HepG2 (cell line): ENCODE measurements around the gene PIAS1. TPM values are rescaled to one million over a fixed set of nuclear protein-coding genes. Genes with fewer than 3 reads are reported as not detected.

Experiments
- AGO2 ChIP-seq: fragments of 200-400 bp; formaldehyde crosslinking; optimal IDR thresholded peaks from 2 replicates; pipeline ENCODE3; 2017; ENCODE audit warnings: mild to moderate bottlenecking, low read depth, low read length, moderate library complexity
- CC2D1A ChIP-seq: sonication (generic); formaldehyde crosslinking; IDR thresholded peaks from 2 replicates; pipeline ENCODE4 v1.8.1; 2023; ENCODE audit warnings: mild to moderate bottlenecking, missing genetic modification reagents
- HNRNPL ChIP-seq: fragments of 200-400 bp; formaldehyde crosslinking; IDR thresholded peaks from 2 replicates; pipeline ENCODE4 v1.6.1; 2017; ENCODE audit warnings: mild to moderate bottlenecking, low read depth, low read length
- SATB2 ChIP-seq: sonication (generic); formaldehyde crosslinking; IDR thresholded peaks from 2 replicates; pipeline ENCODE4 v1.5.0; 2020; ENCODE audit warnings: missing genetic modification reagents
- SMAD3 ChIP-seq: sonication (generic); formaldehyde crosslinking; IDR thresholded peaks from 2 replicates; pipeline ENCODE4 v1.4.0; 2020; ENCODE audit warnings: missing genetic modification reagents
- ZNF337 ChIP-seq: sonication (generic); formaldehyde crosslinking; IDR thresholded peaks from 2 replicates; pipeline ENCODE4 v1.5.1; 2020; ENCODE audit warnings: missing genetic modification reagents, low read depth, mild to moderate bottlenecking, borderline replicate concordance
- ZNF430 ChIP-seq: sonication (generic); formaldehyde crosslinking; IDR thresholded peaks from 2 replicates; pipeline ENCODE4 v1.9.0; 2021; ENCODE audit warnings: mild to moderate bottlenecking, missing genetic modification reagents
- ZNF460 ChIP-seq: sonication (generic); formaldehyde crosslinking; IDR thresholded peaks from 2 replicates; pipeline ENCODE4 v1.5.1; 2020; ENCODE audit warnings: missing genetic modification reagents, mild to moderate bottlenecking, borderline replicate concordance
- ZNF569 ChIP-seq: sonication (generic); formaldehyde crosslinking; IDR thresholded peaks from 2 replicates; pipeline ENCODE4 v1.5.0; 2020; ENCODE audit warnings: mild to moderate bottlenecking, missing genetic modification reagents, moderate library complexity, borderline replicate concordance
- ZNF709 ChIP-seq: sonication (generic); formaldehyde crosslinking; IDR thresholded peaks from 2 replicates; pipeline ENCODE4 v1.5.0; 2020; ENCODE audit warnings: mild to moderate bottlenecking, missing genetic modification reagents
- polyA plus RNA-seq, 8 experiments: library from polyadenylated mRNA; depleted of rRNA in 3 of 8; stranded (reverse) in 7 of 8; unstranded in 1 of 8; fragments of >200 nt; fragmentation: Illumina TruSeq in 4 of 8; extraction: Trizol in 4 of 8; gene quantifications; 2 replicates each; pipeline versions ENCODE4 v1.2.1 to v1.2.3, GENCODE V29; 2011 to 2016; ENCODE audit warnings: low read depth in 4 of 8, missing spikeins in 1 of 8, mixed read lengths in 1 of 8; ENCODE audit not compliant: insufficient read depth in 1 of 8
- total RNA-seq, 5 experiments: library from RNA; depleted of rRNA; stranded (reverse); fragments of >200 nt; fragmentation: Illumina TruSeq; extraction: Trizol; gene quantifications; 2 replicates each; pipeline ENCODE4 v1.2.3, GENCODE V29; 2016; ENCODE audit warnings: low read depth in 1 of 5
- TF ChIP-seq, protein P1 (sequence below): sonication (generic); formaldehyde crosslinking; IDR thresholded peaks from 2 replicates; pipeline ENCODE4 v1.4.0; 2020; ENCODE audit warnings: missing genetic modification reagents, mild to moderate bottlenecking, borderline replicate concordance
- TF ChIP-seq, protein P2 (sequence below): sonication (generic); formaldehyde crosslinking; IDR thresholded peaks from 2 replicates; pipeline ENCODE4 v1.5.1; 2020; ENCODE audit warnings: mild to moderate bottlenecking, missing genetic modification reagents, borderline replicate concordance
- TF ChIP-seq, protein P3 (sequence below): sonication (generic); formaldehyde crosslinking; IDR thresholded peaks from 2 replicates; pipeline ENCODE4 v1.4.0; 2020; ENCODE audit warnings: missing genetic modification reagents, borderline replicate concordance
- TF ChIP-seq, protein P4 (sequence below): sonication (generic); formaldehyde crosslinking; IDR thresholded peaks from 2 replicates; pipeline ENCODE4 v1.4.0; 2020; ENCODE audit warnings: missing genetic modification reagents, mild to moderate bottlenecking, borderline replicate concordance

The PIAS1 gene
- total and polyA plus RNA-seq, 2 of the 13 experiments (the other 11 are each of a cell fraction or from before 2014, with no cell fraction given) = 20.7 to 33.7 TPM

DNA sequence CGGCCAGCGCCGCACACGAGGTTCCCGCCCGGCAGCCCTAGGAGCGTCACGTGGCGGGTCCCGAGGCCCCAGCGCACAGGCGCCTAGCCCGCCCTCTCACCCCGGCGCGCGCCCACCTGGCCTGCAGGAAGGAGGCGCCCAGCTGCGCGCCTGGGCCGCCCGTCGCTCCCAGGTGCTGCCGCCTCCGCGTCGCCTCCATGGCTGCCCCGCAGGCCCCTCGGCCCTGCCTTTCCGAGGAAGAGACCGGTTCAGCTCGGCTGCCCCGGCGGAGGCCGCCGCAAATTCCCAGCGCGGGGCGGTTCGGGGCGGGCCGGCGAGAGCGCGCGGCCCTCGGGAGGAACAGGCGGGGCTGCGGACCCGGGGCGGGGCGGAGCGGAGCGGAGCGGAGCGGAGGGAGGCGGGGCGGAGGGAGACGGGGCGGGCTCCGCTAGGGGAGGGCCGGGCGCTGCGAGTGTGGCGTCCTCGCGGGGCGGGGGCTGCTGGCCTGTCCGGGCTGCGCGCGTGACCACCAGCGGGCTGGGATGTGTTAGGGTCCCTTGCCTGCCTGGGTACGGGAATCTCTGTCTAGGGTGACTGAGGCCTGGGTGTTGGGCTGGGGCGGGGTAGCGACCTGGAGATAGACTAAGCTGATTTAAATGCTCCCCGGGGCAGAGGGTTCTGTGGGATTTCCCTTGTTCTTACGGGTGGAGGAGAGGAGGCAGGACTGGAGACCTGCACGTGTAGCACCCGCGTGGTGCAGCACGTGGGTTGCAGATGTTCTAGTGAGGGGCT is 175.5 kb downstream of the PIAS1 start, which contains the start of gene CLN6 (continued):
- TF ChIP-seq, protein P1, sequence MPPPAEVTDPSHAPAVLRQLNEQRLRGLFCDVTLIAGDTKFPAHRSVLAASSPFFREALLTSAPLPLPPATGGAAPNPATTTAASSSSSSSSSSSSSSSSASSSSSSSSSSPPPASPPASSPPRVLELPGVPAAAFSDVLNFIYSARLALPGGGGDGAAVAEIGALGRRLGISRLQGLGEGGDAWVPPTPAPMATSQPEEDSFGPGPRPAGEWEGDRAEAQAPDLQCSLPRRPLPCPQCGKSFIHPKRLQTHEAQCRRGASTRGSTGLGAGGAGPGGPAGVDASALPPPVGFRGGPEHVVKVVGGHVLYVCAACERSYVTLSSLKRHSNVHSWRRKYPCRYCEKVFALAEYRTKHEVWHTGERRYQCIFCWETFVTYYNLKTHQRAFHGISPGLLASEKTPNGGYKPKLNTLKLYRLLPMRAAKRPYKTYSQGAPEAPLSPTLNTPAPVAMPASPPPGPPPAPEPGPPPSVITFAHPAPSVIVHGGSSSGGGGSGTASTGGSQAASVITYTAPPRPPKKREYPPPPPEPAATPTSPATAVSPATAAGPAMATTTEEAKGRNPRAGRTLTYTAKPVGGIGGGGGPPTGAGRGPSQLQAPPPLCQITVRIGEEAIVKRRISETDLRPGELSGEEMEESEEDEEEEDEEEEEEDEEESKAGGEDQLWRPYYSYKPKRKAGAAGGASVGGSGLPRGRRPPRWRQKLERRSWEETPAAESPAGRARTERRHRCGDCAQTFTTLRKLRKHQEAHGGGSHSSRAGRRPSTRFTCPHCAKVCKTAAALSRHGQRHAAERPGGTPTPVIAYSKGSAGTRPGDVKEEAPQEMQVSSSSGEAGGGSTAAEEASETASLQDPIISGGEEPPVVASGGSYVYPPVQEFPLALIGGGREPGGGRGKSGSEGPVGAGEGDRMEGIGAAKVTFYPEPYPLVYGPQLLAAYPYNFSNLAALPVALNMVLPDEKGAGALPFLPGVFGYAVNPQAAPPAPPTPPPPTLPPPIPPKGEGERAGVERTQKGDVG (CRISPR knock-in tag) = no peak
- TF ChIP-seq ZNF337 (no peak), SATB2 (CRISPR knock-in tag) (peak; percentile 85; the same call in 1 of the 2 replicates), HNRNPL (no peak), CC2D1A (CRISPR knock-in tag) (no peak), ZNF460 (CRISPR knock-in tag) (no peak), ZNF430 (no peak), ZNF569 (CRISPR knock-in tag) (no peak), SMAD3 (no peak), ZNF709 (CRISPR knock-in tag) (peak; percentile 90; the same call in 1 of the 2 replicates), AGO2 (no peak)
- TF ChIP-seq, protein P2, sequence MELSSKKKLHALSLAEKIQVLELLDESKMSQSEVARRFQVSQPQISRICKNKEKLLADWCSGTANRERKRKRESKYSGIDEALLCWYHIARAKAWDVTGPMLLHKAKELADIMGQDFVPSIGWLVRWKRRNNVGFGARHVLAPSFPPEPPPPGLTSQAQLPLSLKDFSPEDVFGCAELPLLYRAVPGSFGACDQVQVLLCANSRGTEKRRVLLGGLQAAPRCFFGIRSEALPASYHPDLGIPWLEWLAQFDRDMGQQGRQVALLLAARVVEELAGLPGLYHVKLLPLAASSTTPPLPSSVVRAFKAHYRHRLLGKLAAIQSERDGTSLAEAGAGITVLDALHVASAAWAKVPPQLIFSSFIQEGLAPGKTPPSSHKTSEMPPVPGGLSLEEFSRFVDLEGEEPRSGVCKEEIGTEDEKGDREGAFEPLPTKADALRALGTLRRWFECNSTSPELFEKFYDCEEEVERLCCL = no peak
- TF ChIP-seq, protein P3, sequence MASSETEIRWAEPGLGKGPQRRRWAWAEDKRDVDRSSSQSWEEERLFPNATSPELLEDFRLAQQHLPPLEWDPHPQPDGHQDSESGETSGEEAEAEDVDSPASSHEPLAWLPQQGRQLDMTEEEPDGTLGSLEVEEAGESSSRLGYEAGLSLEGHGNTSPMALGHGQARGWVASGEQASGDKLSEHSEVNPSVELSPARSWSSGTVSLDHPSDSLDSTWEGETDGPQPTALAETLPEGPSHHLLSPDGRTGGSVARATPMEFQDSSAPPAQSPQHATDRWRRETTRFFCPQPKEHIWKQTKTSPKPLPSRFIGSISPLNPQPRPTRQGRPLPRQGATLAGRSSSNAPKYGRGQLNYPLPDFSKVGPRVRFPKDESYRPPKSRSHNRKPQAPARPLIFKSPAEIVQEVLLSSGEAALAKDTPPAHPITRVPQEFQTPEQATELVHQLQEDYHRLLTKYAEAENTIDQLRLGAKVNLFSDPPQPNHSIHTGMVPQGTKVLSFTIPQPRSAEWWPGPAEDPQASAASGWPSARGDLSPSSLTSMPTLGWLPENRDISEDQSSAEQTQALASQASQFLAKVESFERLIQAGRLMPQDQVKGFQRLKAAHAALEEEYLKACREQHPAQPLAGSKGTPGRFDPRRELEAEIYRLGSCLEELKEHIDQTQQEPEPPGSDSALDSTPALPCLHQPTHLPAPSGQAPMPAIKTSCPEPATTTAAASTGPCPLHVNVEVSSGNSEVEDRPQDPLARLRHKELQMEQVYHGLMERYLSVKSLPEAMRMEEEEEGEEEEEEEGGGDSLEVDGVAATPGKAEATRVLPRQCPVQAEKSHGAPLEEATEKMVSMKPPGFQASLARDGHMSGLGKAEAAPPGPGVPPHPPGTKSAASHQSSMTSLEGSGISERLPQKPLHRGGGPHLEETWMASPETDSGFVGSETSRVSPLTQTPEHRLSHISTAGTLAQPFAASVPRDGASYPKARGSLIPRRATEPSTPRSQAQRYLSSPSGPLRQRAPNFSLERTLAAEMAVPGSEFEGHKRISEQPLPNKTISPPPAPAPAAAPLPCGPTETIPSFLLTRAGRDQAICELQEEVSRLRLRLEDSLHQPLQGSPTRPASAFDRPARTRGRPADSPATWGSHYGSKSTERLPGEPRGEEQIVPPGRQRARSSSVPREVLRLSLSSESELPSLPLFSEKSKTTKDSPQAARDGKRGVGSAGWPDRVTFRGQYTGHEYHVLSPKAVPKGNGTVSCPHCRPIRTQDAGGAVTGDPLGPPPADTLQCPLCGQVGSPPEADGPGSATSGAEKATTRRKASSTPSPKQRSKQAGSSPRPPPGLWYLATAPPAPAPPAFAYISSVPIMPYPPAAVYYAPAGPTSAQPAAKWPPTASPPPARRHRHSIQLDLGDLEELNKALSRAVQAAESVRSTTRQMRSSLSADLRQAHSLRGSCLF (CRISPR knock-in tag) = no peak
- TF ChIP-seq, protein P4, sequence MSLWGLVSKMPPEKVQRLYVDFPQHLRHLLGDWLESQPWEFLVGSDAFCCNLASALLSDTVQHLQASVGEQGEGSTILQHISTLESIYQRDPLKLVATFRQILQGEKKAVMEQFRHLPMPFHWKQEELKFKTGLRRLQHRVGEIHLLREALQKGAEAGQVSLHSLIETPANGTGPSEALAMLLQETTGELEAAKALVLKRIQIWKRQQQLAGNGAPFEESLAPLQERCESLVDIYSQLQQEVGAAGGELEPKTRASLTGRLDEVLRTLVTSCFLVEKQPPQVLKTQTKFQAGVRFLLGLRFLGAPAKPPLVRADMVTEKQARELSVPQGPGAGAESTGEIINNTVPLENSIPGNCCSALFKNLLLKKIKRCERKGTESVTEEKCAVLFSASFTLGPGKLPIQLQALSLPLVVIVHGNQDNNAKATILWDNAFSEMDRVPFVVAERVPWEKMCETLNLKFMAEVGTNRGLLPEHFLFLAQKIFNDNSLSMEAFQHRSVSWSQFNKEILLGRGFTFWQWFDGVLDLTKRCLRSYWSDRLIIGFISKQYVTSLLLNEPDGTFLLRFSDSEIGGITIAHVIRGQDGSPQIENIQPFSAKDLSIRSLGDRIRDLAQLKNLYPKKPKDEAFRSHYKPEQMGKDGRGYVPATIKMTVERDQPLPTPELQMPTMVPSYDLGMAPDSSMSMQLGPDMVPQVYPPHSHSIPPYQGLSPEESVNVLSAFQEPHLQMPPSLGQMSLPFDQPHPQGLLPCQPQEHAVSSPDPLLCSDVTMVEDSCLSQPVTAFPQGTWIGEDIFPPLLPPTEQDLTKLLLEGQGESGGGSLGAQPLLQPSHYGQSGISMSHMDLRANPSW = no peak; the same call in 1 of the 2 replicates
